Amniotic stem cell (primary cell): Measurements from ENCODE around the gene CEP41.
A peak's percentile ranks its signal among the peaks of the same experiment; 100 is the strongest.

Experiments
- DNase-seq: peaks from one replicate; lab custom pipeline; 2025; lab: John Stamatoyannopoulos, UW

Gene CEP41

GRCh38 chr7:130417213-130417612, 23.6 kb downstream of the CEP41 start:
- no peak for DNase-seq

GRCh38 chr7:130415006-130415405, 25.8 kb downstream of the CEP41 start:
- DNase-seq = no peak

DNA sequence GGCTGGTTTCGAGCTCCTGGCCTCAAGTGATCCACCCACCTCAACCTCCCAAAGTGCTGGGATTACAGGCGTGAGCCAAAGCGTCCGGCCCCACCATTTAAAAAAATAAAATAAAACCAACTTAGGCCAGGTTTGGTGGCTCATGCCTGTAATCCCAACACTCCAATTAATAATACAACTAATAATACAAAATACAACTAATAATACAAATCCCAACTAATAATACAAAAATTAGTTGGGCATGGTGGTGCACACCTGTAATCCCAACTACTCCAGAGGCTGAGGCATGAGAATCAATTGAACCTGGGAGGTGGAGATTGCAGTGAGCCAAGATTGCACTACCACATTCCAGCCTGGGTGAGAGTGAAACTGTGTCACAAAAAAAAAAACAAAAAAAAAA, 27.6 kb downstream of the CEP41 start:
- no peak for DNase-seq

GRCh38 chr7:130410868-130411541, 29.8 kb downstream of the CEP41 start:
- no peak for DNase-seq

- no peak for DNase-seq
These were observed 31.1 kb downstream of the CEP41 start for GRCh38 chr7:130409712-130410072.

DNA sequence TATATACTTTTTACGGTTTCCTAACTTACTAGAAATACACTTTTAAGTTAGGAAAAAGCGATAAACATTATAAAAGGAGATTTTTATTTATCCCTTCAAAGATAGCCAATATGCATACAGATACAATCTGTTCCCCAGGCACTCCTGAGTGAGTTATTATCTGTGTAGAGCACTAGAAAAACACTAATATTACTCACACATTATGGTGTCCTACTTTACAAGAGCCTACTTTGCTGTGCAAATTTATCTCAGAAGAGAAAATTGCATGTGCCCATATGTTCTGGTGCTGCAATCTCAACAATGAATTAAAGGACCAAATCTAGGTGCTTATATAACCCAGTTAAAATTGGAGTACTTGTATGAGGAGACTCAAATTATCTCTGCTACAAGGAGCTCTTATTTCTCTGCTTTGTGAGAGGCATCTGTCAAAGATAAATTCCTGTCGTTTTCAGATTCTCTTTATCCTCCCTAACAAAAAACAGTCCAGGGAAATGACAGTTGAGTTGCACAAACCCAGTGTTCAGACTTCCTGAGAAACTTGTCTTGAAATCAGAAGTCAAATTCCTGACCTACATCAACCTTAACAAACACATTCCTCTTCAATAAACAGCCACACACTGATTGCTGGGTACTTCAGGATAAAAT, 31.6 kb downstream of the CEP41 start:
- DNase-seq = no peak

GRCh38 chr7:130405003-130405402, 35.8 kb downstream of the CEP41 start:
- DNase-seq = no peak

DNA sequence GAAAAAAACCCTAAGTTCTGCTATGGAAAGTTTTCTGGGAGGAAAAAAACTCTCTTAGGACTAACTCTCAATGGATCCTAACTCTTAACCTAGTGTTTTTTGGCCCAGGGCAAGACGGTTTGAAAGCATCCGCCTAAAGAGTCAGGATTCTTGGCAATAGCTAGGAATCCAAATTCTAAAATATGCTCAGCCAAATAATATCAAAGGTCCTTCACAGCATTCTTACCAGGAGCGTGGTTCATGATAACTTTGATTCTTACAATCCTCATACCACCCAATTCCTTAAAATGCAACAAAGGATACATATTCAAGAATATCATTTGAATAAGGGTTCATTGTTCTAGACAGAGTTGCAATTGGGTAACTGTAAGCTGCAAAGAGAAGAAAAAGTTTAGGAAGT, 39.2 kb downstream of the CEP41 start:
- no peak for DNase-seq

GRCh38 chr7:130401101-130401500, 39.7 kb downstream of the CEP41 start:
- no peak for DNase-seq

DNA sequence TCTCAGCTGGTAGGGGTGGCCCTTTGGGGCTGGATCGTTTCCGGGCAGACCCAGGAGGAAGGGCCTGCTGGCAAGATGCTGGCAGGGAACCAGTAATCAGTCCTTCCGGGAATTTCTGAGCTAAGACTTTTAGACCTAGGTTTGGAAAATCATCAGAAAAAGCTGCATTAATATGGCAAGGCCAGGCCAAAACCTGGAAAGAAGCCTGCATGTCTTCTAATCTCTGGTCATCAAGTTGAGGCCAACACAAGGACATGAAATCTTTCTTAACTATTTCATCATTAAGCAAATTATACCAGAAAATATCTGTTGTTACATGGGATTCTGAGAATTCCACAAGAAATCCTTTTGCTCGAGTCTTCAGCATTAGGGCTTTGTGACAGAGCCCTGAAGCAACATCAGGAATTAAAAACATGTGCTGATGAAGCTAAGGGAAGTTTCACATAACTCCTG, 40.7 kb downstream of the CEP41 start:
- DNase-seq = peak; percentile 79

- DNase-seq = no peak
These were observed 42.2 kb downstream of the CEP41 start for GRCh38 chr7:130398526-130399090.

GRCh38 chr7:130397758-130398073, 43.1 kb downstream of the CEP41 start:
- no peak for DNase-seq

DNA sequence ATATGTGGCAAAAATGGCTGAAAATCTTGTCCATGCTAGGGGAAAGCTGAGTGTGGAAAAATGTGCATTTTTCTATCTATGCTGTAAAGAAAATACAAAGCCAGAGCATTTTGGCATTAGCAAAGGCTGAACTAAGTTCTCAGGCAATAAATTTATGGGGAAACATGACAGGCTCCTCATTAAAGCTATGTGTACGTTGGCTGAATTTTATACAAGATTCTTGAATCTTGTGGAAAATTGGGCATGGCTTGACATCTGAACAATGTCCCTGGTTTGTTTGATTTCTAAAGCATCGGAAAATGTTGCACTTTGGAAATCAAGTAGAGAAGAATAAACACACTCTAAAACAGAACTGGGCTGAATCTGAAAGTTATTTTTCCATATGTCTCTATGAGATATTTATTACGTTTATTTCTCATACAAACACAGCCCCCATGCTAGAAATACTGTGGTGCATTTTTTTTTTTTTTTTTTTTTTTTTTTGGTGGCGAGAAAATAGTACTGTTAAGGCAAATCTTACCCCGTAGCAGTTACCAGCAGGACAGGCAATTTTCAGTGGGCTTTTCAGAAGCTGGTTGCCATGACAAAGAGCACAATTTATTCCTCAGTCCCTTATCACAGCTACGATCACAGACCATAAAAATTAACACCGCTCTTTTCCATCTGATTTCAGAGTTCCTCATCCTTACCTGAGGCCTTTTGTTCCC, 43.6 kb downstream of the CEP41 start:
- no peak for DNase-seq

- no peak for DNase-seq
These were observed 44.7 kb downstream of the CEP41 start for GRCh38 chr7:130396109-130396508.

DNA sequence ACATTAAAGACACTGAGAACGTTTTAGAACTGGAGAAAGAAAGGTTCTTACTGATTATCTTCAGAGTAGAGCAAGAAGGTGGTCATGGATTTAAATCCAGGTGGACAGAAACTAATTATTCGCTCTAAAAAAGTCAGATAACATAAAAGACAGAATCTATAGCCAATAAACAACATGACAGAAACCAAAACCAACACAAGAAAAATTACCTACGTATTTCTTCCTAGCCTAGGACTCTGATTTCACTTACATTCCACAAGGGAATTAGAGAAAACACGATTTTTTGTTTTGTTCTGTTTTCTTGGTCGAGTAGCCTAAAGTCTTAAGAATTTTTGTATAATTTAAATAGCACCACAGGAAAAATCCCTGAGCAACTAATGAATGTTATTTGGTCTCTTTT, 45.4 kb downstream of the CEP41 start:
- no peak for DNase-seq

- no peak for DNase-seq
These were observed 46.2 kb downstream of the CEP41 start for GRCh38 chr7:130394421-130395195.

DNA sequence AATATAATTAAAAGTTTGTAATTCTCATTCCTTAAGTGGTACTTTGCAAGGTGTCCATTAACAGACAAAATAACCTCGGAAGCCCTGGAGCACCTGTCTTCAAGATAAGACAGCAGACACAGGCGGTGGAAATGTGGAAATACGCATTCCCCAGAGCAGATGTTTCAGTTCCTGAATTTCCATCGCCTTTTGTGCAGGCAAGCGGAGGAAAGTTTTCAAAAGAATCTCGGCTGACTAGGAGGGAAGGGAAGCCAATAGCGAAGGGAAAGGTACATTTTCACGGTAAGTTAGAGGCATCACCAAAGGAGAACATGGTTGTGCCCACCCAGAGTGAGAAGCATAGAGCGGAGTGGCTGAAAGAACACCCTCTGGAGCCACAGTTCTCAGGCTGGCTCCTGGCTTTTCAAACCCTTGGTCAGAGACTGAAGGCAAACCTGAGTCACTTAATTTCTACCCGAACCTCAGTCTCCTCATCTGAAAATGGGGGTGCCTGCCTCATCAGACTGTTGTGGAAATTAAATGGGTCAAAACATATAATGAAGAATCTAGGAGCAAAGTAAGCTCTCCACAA, 46.9 kb downstream of the CEP41 start:
- no peak for DNase-seq

DNA sequence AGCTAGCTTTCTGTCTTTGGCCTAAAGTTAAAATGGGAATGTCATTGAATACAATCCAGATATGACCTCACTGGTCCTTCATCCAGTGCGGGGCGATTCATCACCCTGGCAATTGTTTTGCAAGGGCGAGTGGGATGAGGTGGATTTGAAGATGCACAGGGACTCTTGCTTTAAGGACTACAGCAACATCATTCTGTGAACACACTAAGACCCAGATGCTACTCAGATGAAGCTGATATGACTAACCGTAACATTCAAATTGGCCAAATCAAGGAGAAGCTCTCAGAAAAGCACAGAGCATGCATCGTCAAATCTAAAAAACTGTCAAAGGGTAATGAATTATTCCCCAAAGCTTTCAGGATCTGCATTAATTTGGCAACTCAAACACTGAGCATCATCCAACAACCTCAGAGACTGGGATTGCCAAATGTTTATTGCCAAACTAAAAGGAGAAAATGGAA, 47.7 kb downstream of the CEP41 start:
- DNase-seq = no peak

DNA sequence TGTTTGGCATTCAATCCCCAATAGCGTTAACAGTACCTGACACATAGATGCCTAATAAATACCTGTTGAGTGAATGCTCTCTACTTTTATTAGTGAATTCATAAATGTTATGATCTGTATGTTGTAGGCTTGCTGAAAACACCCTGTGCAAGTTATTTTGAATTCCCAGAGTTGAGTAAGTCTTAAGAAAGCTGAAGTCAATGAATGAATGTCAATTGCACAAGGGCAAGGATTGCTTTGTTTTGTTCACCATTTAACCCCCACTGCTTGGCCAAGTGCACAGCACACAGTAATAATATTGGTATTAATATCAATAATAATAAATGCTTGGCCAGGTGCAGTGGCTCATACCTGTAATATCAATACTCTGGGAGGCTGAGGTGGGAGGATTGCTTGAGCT, 50.3 kb downstream of the CEP41 start:
- DNase-seq = no peak

GRCh38 chr7:130388671-130389070, 52.1 kb downstream of the CEP41 start:
- DNase-seq = no peak

DNA sequence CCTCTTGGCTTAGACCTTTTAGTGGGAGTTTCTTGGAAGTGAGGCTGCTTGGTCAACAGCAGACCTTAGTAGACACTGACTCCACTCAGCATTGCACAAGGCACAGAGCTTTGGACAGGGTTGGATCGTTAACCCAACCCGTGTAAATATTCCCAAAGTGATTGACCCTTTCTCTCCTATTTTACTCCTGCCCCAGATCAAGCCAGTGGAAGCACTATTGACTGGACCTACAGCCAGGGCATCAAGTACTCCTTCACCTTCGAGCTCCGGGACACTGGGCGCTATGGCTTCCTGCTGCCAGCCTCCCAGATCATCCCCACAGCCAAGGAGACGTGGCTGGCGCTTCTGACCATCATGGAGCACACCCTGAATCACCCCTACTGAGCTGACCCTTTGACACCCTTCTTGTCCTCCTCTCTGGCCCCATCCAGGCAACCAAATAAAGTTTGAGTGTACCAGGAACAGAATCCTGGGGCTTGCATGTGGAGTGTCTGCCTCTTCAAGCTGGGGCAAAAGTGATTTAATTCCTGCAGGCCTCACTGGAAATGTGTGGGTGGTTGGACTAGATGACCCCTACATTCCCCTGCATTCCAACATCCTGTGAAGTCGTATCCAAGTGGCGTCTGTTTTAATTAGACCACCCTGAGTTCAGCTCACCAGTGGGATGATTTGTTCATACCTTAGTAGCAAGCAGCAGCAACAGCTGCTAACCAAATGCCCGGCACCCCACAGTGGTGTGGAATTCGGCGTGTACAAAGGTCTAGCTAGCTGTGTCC, 53.0 kb downstream of the CEP41 start:
- DNase-seq = no peak
